ENCODE measurements around the gene ACACA.

- TF ChIP-seq CTCF (conservative IDR thresholded peaks at IDR 0.05; ENCODE audit: low read length) (no peak), EZH2phosphoT487 (IDR thresholded peaks at IDR 0.05; ENCODE audit: borderline replicate concordance) (no peak)
Observed at GRCh38 chr17:37121616-37122015, 285.0 kb downstream of the ACACA start.

All from Loucy (cell line).